ENCODE data around the gene GATAD2A.

The GATAD2A gene, protein sequence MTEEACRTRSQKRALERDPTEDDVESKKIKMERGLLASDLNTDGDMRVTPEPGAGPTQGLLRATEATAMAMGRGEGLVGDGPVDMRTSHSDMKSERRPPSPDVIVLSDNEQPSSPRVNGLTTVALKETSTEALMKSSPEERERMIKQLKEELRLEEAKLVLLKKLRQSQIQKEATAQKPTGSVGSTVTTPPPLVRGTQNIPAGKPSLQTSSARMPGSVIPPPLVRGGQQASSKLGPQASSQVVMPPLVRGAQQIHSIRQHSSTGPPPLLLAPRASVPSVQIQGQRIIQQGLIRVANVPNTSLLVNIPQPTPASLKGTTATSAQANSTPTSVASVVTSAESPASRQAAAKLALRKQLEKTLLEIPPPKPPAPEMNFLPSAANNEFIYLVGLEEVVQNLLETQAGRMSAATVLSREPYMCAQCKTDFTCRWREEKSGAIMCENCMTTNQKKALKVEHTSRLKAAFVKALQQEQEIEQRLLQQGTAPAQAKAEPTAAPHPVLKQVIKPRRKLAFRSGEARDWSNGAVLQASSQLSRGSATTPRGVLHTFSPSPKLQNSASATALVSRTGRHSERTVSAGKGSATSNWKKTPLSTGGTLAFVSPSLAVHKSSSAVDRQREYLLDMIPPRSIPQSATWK

GRCh38 chr19:19404879-19405860 lies at the start of gene GATAD2A:
Gene GATAD2A, plus strand, starts transcription at chr19:19405675. Its CDS starts 59,671 bp downstream, at chr19:19465346.
- peaks cover 63% of the 10 kb centered on the region for H4K20me1 ChIP-seq (ENCODE audit: insufficient read depth, low read length, poor library complexity, severe bottlenecking)
- peaks cover 88% of the 10 kb centered on the region for H3K79me2 ChIP-seq (ENCODE audit: insufficient read depth, low read length)
- no peaks in the 10 kb centered on the region for H3K9me3 ChIP-seq (ENCODE audit: insufficient read depth, low read depth, low read length)
- H3K4me2 ChIP-seq (ENCODE audit: low read depth, low read length, poor library complexity, severe bottlenecking), result peak within 1 kb of the TSS; percentile 90
- peak within 1 kb of the TSS; percentile 79 for H3K9ac ChIP-seq (ENCODE audit: low read depth, low read length, poor library complexity, severe bottlenecking)
- H3K27me3 ChIP-seq (ENCODE audit: insufficient read depth, low read length, poor library complexity, severe bottlenecking), result no peaks in the 10 kb centered on the region
- peak within 1 kb of the TSS; percentile 99 for H3K4me3 ChIP-seq (ENCODE audit: low read length, poor library complexity, severe bottlenecking)
- peaks cover 13% of the 10 kb centered on the region; the same call in 1 of the 2 replicates for H3F3A ChIP-seq (ENCODE audit: low read depth)
- H2AFZ ChIP-seq (ENCODE audit: low read length), result 0 out of 2 replicates have a peak within 1 kb of the TSS, but pooled peaks have one; percentile 34
- H3K9me2 ChIP-seq (replicated peaks; ENCODE audit: low read depth, low read length), result no peaks in the 10 kb centered on the region
- peak; percentile 33 for TF ChIP-seq CTCF (conservative IDR thresholded peaks at IDR 0.05; ENCODE audit: low read length)
- TF ChIP-seq EZH2phosphoT487 (IDR thresholded peaks at IDR 0.05; ENCODE audit: borderline replicate concordance), result no peak
- no peaks in the 10 kb centered on the region for H3K36me3 ChIP-seq (ENCODE audit: insufficient read depth, low read length)
- peaks cover 40% of the 10 kb centered on the region for H3K4me1 ChIP-seq (ENCODE audit: insufficient read depth, low read length, poor library complexity, severe bottlenecking)

DNA sequence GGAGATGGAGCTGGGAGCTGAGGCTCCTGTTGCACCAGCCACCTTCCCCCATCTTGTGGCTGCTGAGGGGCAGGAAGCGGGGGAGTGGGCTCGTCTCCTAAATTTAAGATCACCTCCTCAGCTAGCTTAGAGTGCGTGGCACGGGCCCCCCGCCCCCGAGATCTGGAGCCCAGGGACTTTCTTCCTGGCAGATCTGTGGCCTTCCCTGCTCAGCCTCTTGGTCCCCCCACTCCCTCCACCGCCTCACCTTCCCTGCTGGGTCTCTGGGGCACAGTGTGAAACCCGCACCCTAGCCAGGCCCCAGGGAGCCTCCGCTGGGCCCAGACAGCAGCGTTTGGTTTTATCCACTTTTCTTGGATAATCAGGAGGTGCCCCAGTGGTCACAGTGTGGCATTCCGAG lies 49.0 kb upstream of the GATAD2A start:
- Histone ChIP-seq H3F3A (ENCODE audit: low read depth) (no peaks in the 10 kb centered on the region), H3K4me1 (ENCODE audit: insufficient read depth, low read length, poor library complexity, severe bottlenecking) (peaks cover 3% of the 10 kb centered on the region), H3K9ac (ENCODE audit: low read depth, low read length, poor library complexity, severe bottlenecking) (no peak overlapping the region), H3K9me3 (ENCODE audit: insufficient read depth, low read depth, low read length) (no peaks in the 10 kb centered on the region), H3K36me3 (ENCODE audit: insufficient read depth, low read length) (peaks cover 45% of the 10 kb centered on the region; the same call in 1 of the 2 replicates), H3K27me3 (ENCODE audit: insufficient read depth, low read length, poor library complexity, severe bottlenecking) (no peaks in the 10 kb centered on the region), H3K4me2 (ENCODE audit: low read depth, low read length, poor library complexity, severe bottlenecking) (no peak overlapping the region), H3K9me2 (replicated peaks; ENCODE audit: low read depth, low read length) (no peaks in the 10 kb centered on the region), H2AFZ (ENCODE audit: low read length) (no peak overlapping the region), H3K79me2 (ENCODE audit: insufficient read depth, low read length) (no peaks in the 10 kb centered on the region), H4K20me1 (ENCODE audit: insufficient read depth, low read length, poor library complexity, severe bottlenecking) (no peaks in the 10 kb centered on the region), H3K4me3 (ENCODE audit: low read length, poor library complexity, severe bottlenecking) (no peak overlapping the region)
- no peak for TF ChIP-seq EZH2phosphoT487 (IDR thresholded peaks at IDR 0.05; ENCODE audit: borderline replicate concordance)
- no peak for TF ChIP-seq CTCF (conservative IDR thresholded peaks at IDR 0.05; ENCODE audit: low read length)

DNA sequence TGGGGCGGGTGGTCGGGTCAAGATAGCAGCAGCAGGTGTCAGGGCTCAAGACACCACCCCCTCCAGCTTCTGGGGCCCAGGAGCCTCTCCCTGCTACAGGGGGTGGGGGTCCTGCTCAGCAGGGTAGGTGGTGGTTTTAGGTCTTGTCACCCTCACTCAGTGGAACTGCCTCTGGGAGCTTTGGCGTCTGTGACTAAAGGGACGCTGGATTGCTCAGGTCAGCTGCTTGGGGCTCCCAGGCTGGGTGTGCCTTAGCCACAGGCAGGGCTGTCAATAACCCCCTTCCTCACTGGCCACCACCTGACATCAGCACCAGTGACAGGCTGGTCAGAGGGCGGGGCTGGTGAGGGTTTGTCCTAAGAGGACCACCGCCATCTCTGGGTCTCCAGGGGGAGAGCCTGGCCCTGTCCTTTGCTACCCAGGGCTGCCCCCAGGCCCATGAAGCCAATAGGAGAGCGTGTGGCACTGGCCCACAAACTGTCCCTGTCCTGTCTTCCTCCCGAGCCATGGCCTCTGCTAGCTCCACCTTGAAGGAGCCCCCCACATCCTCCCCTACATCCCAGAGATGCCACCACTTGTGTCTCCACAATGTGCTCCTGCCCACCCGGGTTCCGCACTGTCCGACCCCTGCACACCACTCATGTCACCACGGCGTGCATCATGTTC lies 48.4 kb upstream of the GATAD2A start:
- Histone ChIP-seq H3K4me2 (ENCODE audit: low read depth, low read length, poor library complexity, severe bottlenecking) (no peak overlapping the region), H3K79me2 (ENCODE audit: insufficient read depth, low read length) (no peaks in the 10 kb centered on the region), H3F3A (ENCODE audit: low read depth) (no peaks in the 10 kb centered on the region), H3K9me2 (replicated peaks; ENCODE audit: low read depth, low read length) (no peaks in the 10 kb centered on the region), H3K9ac (ENCODE audit: low read depth, low read length, poor library complexity, severe bottlenecking) (no peak overlapping the region), H3K9me3 (ENCODE audit: insufficient read depth, low read depth, low read length) (no peaks in the 10 kb centered on the region), H3K4me3 (ENCODE audit: low read length, poor library complexity, severe bottlenecking) (no peak overlapping the region), H4K20me1 (ENCODE audit: insufficient read depth, low read length, poor library complexity, severe bottlenecking) (no peaks in the 10 kb centered on the region), H2AFZ (ENCODE audit: low read length) (no peak overlapping the region), H3K36me3 (ENCODE audit: insufficient read depth, low read length) (peaks cover 42% of the 10 kb centered on the region; the same call in 1 of the 2 replicates), H3K27me3 (ENCODE audit: insufficient read depth, low read length, poor library complexity, severe bottlenecking) (no peaks in the 10 kb centered on the region), H3K4me1 (ENCODE audit: insufficient read depth, low read length, poor library complexity, severe bottlenecking) (peaks cover 3% of the 10 kb centered on the region)
- TF ChIP-seq CTCF (conservative IDR thresholded peaks at IDR 0.05; ENCODE audit: low read length) (no peak), EZH2phosphoT487 (IDR thresholded peaks at IDR 0.05; ENCODE audit: borderline replicate concordance) (no peak)

All from Loucy (cell line).